Hematopoietic multipotent progenitor cell treated with erythropoietin and hydrocortisone succinate and interleukin-3 and kit ligand, for 4 days (in vitro differentiated cells): ENCODE results near the gene CCSER2.

Experiments used
- DNase-seq: peaks from one replicate; pipeline ENCODE4 v3.0.0-alpha.2; 2015

CCSER2 gene

GRCh38 chr10:84552478-84552877, 224.1 kb downstream of the CCSER2 start:
- DNase-seq: no peak

GRCh38 chr10:84562592-84562991, 234.2 kb downstream of the CCSER2 start:
- DNase-seq: no peak

GRCh38 chr10:84563355-84563754, 235.0 kb downstream of the CCSER2 start:
- no peak for DNase-seq

- DNase-seq: peak; percentile 87
These were observed 235.5 kb downstream of the CCSER2 start for GRCh38 chr10:84563868-84564267.

GRCh38 chr10:84565881-84566582, 237.6 kb downstream of the CCSER2 start:
- DNase-seq: no peak

GRCh38 chr10:84567133-84567532, 238.7 kb downstream of the CCSER2 start:
- DNase-seq: no peak
